ENCODE measurements around the gene DYSF.

Gene DYSF

GRCh38 chr2:71706121-71706520 is 252.8 kb downstream of the DYSF start:
- no peak for TF ChIP-seq CTCF (conservative IDR thresholded peaks at IDR 0.05; ENCODE audit: low read length)
- no peak for DNase-seq (ENCODE audit: low read depth)
- H3K4me3 ChIP-seq (ENCODE audit: low read length): no peak overlapping the region

GRCh38 chr2:71706836-71707235 is 253.5 kb downstream of the DYSF start:
- TF ChIP-seq CTCF (conservative IDR thresholded peaks at IDR 0.05; ENCODE audit: low read length): no peak
- DNase-seq (ENCODE audit: low read depth): no peak
- H3K4me3 ChIP-seq (ENCODE audit: low read length): no peak overlapping the region

GRCh38 chr2:71710367-71711132 is 257.2 kb downstream of the DYSF start:
- no peak for DNase-seq (ENCODE audit: low read depth)
- no peak for TF ChIP-seq CTCF (conservative IDR thresholded peaks at IDR 0.05; ENCODE audit: low read length)
- no peak overlapping the region for H3K4me3 ChIP-seq (ENCODE audit: low read length)

GRCh38 chr2:71711133-71711855 is 257.9 kb downstream of the DYSF start:
- H3K4me3 ChIP-seq (ENCODE audit: low read length): no peak overlapping the region
- DNase-seq (ENCODE audit: low read depth): peak; percentile 89
- TF ChIP-seq CTCF (conservative IDR thresholded peaks at IDR 0.05; ENCODE audit: low read length): no peak

- DNase-seq (ENCODE audit: low read depth): no peak
- H3K4me3 ChIP-seq (ENCODE audit: low read length): no peak overlapping the region
- no peak for TF ChIP-seq CTCF (conservative IDR thresholded peaks at IDR 0.05; ENCODE audit: low read length)
These were observed 258.9 kb downstream of the DYSF start for GRCh38 chr2:71712158-71712818.

- no peak for TF ChIP-seq CTCF (conservative IDR thresholded peaks at IDR 0.05; ENCODE audit: low read length)
- DNase-seq (ENCODE audit: low read depth): peak; percentile 62
- H3K4me3 ChIP-seq (ENCODE audit: low read length): no peak overlapping the region
These were observed 260.5 kb downstream of the DYSF start for GRCh38 chr2:71713581-71714580.
